NCI-H2107 treated with DMSO at 0.1 percent for 48 hours (cell line): ENCODE measurements around the gene UBA3.
A peak's percentile ranks its signal among the peaks of the same experiment; 100 is the strongest.

Experiments used
- DNase-seq: peaks from one replicate; lab custom pipeline; 2025; ENCODE audit not compliant: unreplicated experiment; lab: John Stamatoyannopoulos, UW

The UBA3 gene

DNA sequence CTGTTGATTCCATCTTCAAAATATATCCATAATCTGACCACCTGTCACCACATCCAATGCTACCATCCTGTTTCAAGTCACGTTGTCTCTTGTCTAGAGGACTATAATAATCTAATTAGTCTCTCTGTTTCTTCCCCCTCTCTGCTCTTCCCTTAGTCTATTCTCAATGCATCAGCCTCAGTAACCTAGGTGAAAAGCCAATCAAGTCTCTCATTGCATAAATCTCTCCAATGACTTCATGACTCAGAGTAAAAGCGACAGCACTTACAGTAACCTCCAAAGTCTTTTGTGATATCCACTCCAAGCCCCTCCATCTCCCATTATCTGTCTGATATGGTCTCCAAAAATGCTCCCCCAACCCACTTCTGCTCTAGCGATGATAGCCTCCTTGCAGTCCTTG lies 7.2 kb downstream of the UBA3 start:
- DNase-seq: no peak

DNA sequence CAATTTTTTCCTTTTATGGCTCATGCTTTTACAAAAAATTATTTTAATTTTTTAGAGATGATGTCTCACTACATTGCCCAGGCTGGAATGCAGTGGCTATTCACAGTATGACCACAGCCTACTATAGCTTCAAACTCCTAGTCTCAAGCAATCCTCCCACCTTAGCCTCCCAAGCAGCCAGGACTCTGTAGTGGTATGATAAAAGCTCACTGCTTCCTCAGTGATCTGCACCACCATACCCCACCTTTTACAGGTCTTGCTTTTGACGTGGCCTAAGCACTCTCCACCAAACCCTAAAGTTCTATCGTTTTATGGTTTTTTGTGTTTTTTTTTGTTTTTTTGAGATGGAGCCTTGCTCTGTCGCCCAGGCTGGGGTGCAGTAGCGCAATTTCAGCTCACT lies 14.0 kb downstream of the UBA3 start:
- DNase-seq: no peak

DNA sequence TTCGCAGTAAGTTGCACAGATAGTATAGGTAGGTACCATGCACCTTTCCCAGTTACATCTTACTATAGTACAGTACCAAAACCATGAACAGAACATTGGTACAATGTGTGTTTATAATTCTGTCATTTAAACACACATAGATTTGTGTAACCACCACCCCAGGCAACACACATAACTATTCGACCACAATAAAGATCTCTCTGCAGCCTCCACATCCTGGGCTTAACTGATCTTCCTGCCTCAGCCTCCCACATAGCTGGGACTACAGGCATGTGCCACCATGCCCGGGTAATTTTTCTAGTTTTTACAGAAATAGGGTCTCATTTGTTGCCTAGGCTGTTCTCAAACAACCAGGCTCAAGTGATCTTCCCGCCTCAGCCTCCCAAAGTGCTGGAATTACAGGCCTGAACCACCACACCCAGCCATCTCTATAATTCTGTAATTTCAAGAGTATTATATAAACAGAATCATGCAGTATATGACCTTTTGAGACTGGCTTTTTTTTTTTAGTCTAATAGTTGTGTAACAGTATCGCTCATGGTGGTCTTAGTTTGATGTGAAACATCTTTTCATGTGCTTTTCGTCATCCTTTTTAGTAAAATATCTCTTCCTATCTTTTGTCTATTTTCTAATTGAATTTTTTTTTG lies 14.7 kb downstream of the UBA3 start:
- no peak for DNase-seq

DNA sequence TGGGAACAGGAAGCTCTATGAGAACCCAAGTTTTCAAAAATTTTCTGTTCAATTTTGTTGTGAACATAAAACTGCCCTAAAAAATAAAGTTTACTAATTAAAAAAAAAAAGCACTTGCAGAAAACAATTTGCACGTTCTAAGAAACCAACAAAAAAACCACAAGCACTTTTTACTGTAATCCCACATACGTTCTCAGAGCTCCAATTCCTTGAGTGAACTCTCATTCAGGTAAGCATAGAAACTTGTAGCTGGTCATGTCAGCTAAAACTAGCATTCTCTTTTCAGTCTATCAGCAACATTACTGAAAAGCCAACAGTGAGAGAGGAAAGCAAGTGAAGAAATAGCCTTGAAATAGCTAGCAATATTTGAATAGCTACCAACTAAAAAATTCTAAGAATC lies 16.5 kb downstream of the UBA3 start:
- DNase-seq: no peak

DNA sequence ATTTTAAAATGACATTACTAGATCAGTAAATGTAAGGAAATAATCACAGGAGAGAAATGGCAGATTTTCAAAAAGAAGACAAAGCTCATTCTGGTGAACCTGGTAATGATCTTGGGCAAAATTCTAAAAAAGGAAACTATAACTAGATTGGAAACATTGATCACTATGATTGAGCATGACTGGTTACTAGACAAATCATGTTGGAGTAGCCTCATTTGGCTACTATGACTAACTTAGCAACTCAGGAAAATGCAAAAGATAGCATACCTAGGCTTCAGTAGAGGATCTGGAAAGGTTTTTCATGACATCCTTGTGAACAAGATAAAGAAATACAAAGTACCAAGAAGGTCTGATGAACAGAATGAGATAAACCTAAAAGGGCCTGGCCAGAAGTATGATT lies 20.5 kb downstream of the UBA3 start:
- no peak for DNase-seq

DNA sequence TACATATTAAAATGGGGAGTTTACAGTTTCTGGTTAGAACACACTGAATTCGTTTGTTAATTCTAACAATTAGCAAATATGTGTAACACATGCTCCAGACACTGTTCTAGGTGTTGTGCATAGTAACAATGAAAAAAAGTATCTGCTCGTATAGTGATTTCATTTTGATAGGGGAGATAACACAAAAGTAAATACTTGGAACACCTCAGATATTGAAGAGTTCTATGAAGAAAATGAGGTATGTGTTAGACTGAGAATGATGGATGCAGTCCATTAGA lies 21.3 kb downstream of the UBA3 start:
- DNase-seq: no peak

DNA sequence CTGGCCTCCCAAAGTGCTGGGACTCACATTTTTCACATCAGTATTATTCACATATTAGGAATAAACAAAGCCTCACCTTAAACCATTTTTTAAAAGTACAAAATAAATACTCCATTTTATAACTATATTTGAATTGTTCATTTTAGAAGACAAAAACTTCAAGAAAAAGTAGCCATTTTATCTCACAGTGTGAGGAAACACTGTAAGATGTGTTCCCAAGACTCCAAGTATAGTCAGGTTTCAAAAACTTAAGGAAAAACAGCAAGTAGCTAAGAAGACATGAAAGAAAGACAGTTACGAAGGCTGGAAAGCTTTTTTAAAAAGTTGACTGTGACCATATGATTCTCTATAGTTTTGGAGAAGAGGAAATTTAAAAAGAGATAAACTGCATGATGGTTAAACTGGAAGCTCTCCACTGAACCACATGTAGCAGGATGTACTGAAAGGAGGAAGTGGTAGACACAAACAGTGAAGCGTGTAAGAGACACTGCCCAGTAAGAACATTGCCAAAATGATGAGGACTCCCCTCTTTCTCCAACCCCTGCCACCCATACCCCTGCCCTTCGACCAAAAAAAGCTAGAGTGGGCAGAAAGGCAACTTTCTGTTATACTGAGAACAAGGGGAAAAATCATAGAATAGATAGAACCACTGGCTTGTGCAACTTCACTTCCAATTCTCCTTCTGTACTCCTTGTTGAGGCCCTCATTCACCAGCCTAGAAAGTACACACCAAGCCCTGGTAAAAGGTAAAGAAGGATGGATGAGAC lies 21.8 kb downstream of the UBA3 start:
- no peak for DNase-seq

DNA sequence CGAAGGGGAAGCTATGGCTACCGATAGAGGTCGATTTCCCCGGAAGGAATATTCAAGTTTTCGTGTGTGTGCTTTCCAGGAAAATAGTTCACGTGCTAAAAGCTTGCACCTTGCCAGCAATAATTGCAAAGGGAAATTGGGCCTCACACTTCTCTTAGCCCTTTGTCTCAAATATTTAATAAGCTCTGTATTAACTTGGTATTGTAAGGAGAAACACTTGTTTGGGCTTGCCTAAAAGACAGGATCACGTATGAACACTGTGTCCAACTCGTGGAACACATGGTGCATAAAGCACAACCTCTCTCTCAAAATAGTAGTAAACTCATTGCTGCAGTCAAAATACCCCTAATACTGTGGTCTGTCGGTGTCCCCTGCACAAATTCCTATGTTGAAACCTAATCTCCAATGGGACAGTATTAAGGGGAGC lies 27.7 kb downstream of the UBA3 start:
- DNase-seq: no peak

DNA sequence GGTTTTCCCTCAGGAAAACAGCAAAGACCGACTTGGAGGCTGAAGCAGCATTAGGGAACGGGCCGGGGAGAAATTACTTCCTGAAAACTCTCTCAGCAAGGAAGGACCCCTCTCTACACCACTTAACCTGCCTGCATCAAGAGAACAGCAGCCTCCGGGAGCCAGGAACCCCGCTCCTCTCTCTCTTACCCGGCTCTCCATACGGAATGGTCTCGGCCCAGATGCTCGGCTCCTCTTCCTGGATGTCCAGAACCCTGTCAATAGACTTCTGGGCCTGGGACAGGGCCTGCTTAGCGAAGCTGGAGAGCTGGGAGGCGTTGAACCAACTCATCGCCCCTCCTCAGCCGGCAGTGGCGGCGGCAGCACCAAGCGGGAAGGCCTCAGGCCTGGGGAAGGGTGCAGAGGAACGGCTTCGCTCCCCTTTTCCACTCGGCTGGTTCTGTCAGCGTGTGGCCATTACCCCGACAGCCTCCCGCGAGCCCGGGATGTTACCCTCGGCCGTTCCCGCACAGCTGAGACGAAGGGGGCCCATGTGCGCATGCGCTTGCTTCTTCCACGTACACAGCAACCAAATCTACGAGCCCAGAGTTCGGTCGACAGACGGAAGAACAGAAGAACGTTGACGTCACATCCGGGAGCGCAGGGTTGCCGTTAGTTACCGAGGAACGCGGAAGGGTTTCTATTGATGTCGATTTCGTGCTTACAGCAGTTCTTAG lies 28.3 kb downstream of the UBA3 start, which contains the start of gene TMF1:
Gene TMF1 (minus strand): TSS at position 578 of the 716 bp plus-strand sequence. CDS start 247 bp downstream, at position 331.
- DNase-seq: no peak

DNA sequence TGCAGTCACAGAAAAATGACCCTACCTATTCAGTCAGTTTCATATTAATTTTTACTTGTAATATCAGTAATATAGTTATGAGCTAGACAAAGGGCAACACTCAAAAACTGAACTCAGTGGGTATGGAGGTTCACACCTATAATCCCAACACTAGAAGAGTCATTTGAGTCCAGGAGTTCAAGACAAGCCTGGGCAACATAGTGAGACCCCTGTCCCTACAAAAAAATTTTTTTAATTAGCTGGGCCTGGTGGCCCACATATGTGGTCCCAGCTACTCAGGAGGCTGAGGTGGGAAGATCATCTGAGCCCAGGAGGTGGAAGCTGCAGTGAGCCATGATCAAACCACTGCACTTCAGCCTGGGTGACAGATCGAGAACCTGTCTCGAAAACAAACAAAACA lies 31.2 kb downstream of the UBA3 start:
- no peak for DNase-seq

DNA sequence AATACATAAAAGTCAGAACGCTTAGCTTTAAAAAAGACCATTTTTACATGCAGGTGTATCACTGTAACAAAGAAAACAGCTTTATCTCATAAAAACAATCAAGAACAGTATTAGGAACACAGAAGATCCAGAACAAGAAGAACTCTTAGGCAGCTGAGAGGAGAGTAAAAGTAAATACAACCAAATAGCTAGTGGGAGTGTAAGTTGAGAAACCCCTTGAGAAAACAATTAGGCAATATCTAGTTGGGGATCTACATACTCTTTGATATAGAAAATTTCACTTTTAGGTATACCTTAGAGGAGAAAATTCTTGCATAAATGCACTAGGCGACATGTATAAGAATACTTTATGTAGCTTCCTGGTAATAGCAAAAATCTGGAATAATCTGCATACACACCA lies 35.6 kb downstream of the UBA3 start:
- peak; percentile 3 for DNase-seq

DNA sequence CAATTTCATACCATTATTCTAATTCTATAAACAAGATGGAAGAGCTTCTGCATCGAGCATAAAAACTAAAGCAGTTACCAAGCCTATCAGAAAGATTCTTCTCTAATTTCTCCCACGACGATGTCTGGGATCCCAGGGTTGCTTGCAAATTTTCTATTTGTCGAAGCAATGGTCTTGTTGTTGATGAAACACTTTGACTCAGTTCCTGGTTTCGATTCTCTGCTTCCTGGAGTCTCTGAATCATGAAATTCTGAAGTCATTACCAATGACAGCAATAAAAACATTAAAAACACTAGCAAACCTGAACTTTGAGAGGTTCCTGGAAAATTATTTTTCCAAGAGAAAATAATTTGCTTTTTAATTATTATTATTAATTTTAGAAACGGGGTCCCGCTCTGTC lies 46.7 kb downstream of the UBA3 start:
- no peak for DNase-seq

DNA sequence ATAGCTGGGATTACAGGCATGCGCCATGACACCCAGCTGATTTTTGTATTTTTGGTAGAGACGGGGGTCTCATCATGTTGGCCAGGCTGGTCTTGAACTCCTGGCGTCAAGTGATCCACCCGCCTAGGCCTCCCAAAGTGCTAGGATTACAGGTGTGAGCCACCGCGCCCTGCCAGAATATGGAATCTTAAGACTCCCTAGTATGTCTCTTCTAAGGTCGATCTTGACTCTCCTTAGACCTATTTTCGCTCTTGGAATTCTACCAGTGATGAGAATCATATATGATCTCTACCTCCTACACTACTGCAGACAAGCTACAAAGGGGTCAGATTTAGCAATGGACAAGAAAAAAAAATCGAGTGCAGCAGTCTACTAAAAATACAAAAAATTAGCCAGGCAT lies 47.4 kb downstream of the UBA3 start:
- DNase-seq: no peak

DNA sequence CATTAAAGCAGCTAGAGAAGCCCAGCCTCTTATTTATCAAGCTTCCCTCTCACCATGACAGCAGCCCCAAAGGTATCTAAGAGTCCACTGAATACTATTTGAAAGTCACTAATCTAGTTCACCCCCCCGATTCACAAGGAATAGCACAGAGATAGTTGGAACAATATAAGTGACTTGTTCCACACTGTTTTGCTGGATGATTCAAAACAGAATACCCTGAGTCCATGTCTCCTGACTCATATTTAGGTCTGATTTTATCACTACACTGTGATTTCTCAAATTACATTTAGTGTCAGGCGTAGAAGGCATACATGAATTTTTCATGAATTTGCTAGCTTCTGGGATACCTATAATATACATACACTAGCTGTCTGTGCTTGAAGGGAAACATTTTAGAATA lies 48.0 kb downstream of the UBA3 start:
- no peak for DNase-seq

DNA sequence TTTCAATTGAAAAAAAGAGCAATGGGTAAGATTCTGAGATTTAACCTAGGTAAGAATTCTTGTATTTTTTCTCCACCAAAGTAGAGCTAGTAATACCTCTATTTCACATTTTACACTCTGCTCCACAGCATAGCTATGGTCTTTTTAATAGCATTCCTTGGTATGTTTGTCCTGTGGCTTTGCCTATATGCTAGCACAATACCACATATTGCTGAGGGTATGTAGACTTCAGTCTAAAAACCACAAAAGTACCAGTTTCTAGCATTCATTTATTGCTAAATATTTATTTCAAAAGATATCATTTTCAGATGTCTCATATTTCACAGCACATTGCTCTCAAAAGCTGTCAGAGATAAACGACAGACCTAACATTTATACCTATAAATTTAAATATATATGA lies 48.5 kb downstream of the UBA3 start:
- no peak for DNase-seq

DNA sequence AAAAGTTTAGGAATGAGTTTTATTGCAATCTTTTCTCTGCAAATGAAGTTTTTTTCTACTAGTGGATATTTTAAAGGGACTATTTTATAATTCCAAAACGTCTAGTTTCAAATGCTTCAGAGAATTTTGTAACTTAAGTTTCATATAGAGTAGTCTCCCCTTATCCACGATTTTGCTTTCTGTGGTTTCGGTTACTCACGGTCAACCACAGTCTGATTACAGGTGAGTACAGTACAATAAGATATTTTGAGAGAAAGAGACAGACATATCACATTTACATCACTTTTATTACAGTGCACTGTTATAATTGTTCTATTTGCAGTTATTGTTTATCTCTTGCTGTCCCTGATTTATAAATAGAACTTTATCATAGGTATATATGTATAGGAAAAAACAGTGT lies 59.3 kb downstream of the UBA3 start:
- DNase-seq: no peak

DNA sequence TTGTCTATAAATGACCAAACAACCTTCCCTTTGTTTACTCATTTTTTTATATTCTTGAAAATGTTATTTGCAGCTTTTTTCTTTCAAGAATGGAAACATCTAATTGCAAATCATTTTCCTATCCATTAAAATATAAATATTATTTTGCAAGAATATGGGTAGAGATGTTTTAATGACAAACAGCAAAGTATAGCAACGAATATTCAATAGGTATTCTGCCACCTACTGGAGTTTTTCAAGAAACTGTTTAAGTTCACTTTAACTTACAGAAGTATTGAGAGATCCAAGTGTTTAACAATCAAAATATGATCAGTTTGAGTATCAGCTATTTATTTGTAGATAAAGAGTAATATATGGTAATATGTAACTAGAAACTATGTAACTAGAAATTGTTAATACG lies 59.7 kb downstream of the UBA3 start:
- DNase-seq: no peak

DNA sequence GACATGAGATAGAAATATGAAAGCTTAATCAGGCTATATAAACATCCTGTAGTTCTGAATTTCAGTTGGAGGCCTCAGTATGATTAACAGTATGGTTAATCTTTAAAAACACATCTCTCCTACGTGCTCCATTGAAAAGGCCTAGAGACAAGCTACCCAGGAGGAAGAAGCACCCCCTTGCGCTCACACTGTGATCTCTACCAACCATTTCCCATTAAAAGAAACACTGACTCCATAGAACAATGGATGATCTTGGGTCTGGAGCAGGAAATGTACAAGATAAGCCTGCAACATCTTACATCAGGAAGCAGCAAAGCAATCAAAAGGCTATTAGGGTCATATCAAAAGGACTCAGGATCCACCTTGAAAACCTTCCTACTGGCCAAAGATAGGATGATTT lies 63.3 kb downstream of the UBA3 start:
- no peak for DNase-seq

DNA sequence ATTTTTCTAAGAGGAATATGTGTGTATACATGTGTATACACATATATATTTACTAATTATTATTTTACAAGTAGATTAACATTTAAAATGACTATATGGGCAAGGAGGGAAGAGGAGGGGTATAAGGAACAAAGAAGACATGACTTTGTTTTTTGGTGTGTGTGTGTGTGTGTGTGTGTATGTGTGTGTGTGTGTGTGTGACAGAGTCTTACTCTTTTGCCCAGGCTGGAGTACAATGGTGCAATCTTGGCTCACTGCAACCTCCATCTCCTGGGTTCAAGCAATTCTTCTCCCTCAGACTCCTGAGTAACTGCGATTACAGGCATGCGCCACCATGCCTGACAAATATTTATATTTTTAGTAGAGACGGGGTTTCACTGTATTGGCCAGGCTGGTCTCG lies 64.1 kb downstream of the UBA3 start:
- no peak for DNase-seq

DNA sequence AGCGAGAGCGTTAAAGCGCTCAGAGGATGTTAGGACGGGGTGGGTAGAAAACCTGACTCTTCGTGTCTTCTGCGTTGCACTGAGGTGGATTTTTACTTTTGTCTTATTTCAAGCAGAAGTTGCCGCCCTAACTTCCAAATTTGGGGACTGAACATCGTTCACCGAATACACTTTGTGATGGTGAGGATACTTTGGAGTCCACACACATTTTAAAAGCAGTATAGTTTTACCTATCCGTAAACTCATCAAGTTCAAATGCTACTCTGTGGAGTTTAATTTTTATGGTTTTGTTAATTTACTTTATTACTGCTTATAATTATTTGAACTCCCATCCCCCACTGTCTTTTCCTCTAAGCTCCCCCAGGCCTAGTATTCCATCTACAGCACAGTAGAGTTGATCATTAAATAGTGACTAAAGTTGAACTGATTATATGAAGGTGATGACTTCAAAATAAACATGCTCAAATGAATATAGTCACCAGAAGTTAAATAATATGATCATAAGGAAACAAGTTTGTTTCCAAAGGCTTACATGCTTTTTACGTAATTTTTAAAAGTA lies 66.1 kb downstream of the UBA3 start:
- no peak for DNase-seq

DNA sequence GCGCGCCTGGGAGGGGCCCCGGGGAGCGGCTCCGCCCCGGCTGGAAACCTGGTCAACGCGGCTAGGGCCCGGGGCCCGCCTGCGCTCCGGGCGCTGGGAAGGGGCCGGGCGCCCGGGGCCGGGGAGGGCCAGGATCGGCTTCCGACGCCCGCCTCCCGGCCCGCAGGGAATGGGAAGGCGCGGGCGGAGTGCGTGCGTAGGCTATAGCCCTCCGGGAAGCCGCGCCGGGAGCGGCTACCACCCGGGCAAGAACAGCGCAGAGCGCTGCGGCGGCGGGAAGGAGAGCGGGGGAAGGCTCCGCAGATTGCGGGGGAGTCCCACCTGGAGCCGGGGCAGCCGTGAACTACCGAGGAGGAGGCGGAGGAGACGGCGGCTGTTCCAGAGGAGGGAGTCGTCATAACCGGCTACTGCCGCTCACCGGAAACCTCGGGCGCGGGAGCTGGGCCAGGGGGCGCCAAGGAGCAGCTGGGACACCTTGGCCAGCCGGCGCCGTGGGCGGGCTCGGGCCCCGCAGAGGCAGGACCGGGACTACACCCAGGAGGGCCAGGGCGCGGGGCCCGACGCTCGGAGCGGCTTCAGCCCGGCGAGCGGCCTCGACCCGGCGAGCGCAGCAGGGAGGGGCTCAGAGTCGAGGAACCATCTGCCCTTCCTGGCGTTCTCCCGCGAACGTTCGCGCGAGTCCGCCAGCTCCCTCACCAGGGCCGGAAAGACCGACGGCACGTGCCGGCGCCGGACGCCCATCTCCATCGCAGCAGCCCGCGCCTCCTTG lies 66.7 kb downstream of the UBA3 start, which contains the start of gene EOGT:
Gene EOGT (minus strand): TSS at position 432 of the 769 bp plus-strand sequence. CDS start 3,838 bp downstream, outside the sequence.
- no peak for DNase-seq
